Endodermal cell (in vitro differentiated cells): ENCODE results near the gene CACNA2D1. TPM values are rescaled to one million over a fixed set of nuclear protein-coding genes. Genes with fewer than 3 reads are reported as not detected.

Experiments used
- DNase-seq: peaks from one replicate; pipeline ENCODE4 v3.0.0-alpha.2; 2017
- H3K27ac ChIP-seq: 2 replicates; pipeline ENCODE4 v1.5.1; 2013; ENCODE audit warnings: mild to moderate bottlenecking, low read depth, low read length, moderate library complexity
- H3K27me3 ChIP-seq: 2 replicates; pipeline ENCODE4 v1.6.1; 2013; ENCODE audit warnings: mild to moderate bottlenecking, low read length, moderate library complexity; ENCODE audit not compliant: insufficient read depth, control insufficient read depth, poor library complexity, severe bottlenecking
- H3K36me3 ChIP-seq: 2 replicates; pipeline ENCODE4 v1.7.0; 2013; ENCODE audit warnings: mild to moderate bottlenecking, low read length, moderate library complexity; ENCODE audit not compliant: control insufficient read depth, insufficient read depth
- H3K4me1 ChIP-seq: one replicate; pipeline ENCODE4 v1.7.0; 2013; ENCODE audit warnings: low read length; ENCODE audit not compliant: control insufficient read depth, insufficient read depth
- H3K4me3 ChIP-seq: 2 replicates; pipeline ENCODE4 v1.5.1; 2013; ENCODE audit warnings: mild to moderate bottlenecking, low read length, moderate library complexity
- H3K9ac ChIP-seq: 2 replicates; pipeline ENCODE4 v1.6.1; 2013; ENCODE audit warnings: mild to moderate bottlenecking, low read length, moderate library complexity; ENCODE audit not compliant: poor library complexity, severe bottlenecking; ENCODE audit errors: extremely low read depth
- H3K9me3 ChIP-seq: 2 replicates; pipeline ENCODE4 v1.6.1; 2013; ENCODE audit warnings: mild to moderate bottlenecking, low read length, moderate library complexity; ENCODE audit not compliant: control insufficient read depth
- H3K27ac Mint-ChIP-seq: 2 replicates; pipeline ENCODE4 v1.8.0; 2020; ENCODE audit warnings: mixed read lengths
- H3K27me3 Mint-ChIP-seq: 2 replicates; pipeline ENCODE4 v1.8.0; 2021; ENCODE audit warnings: mild to moderate bottlenecking, mixed read lengths; ENCODE audit not compliant: insufficient read depth
- H3K36me3 Mint-ChIP-seq: 2 replicates; pipeline ENCODE4 v1.8.0; 2020; ENCODE audit warnings: low read depth, mixed read lengths
- H3K4me1 Mint-ChIP-seq: 2 replicates; pipeline ENCODE4 v1.8.0; 2020; ENCODE audit warnings: mixed read lengths
- H3K4me3 Mint-ChIP-seq: 2 replicates; pipeline ENCODE4 v1.8.0; 2020; ENCODE audit warnings: mild to moderate bottlenecking, moderate library complexity, mixed read lengths
- H3K9me3 Mint-ChIP-seq: 2 replicates; pipeline ENCODE4 v1.8.0; 2020; ENCODE audit warnings: mild to moderate bottlenecking, mixed read lengths
- WGBS, 2 experiments: methylation state at CpG; one replicate each; pipeline versions ENCODE4 v1.1.5 to v1.1.7; 2013; ENCODE audit warnings: missing lambda C conversion rate in 2 of 2, mixed read lengths in 1 of 2; ENCODE audit not compliant: insufficient coverage in 1 of 2, insufficient read length in 1 of 2; 5-methylcytosine and 5-hydroxymethylcytosine counted together
- total RNA-seq, 2 donors: library from RNA; stranded (reverse); fragmentation: NEBNext Ultra II Directional in 1 of 2; extraction: Animal tissue kit (Norgen Biotek cat#: 25700) in 1 of 2; gene quantifications; 2 replicates in 1 of 2; 3 replicates in 1 of 2; pipeline ENCODE4 v1.2.1, GENCODE V29; 2021
- TF ChIP-seq, protein P1 (sequence below): fragments of 200-600 bp; sonication (generic); conservative IDR thresholded peaks from 2 replicates; pipeline ENCODE4 v1.5.0; 2021; ENCODE audit warnings: antibody characterized with exemption, mild to moderate bottlenecking

The CACNA2D1 gene
- total RNA-seq, 2 donors from 2014 or later: 16.9 to 26.8 TPM

DNA sequence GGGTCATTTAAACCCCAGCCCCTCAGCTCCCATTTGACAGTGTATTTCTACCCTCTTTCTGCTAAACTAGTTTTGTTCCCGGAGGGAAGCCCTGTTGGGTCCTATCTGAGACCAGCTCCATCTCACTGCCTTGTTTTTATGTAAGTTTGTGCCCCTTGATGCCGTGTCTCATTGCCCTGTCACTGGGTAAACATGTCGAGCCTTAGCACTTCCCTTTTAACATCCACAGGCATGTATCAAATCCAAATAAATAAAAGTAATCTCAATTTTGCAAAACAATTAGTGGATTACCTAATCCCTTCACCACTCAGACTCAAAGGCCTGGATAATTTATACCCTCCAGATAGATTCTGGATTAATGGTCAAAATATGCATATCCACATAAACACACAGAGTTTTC is 115.7 kb downstream of the CACNA2D1 start:
- H3K27ac Mint-ChIP-seq: no peak overlapping the region
- H3K9me3 Mint-ChIP-seq: no peaks in the 10 kb centered on the region
- Histone ChIP-seq H3K4me3 (no peak overlapping the region), H3K36me3 (no peaks in the 10 kb centered on the region), H3K27ac (no peak overlapping the region), H3K4me1 (no peaks in the 10 kb centered on the region), H3K9me3 (no peaks in the 10 kb centered on the region), H3K27me3 (no peaks in the 10 kb centered on the region), H3K9ac (no peak overlapping the region)
- DNase-seq: no peak
- H3K27me3 Mint-ChIP-seq: no peaks in the 10 kb centered on the region
- 57 to 67% methylated on average over 3 of the region's 3 CpGs for WGBS, 2 experiments
- H3K4me3 Mint-ChIP-seq: no peak overlapping the region
- no peaks in the 10 kb centered on the region for H3K4me1 Mint-ChIP-seq
- TF ChIP-seq, protein P1, sequence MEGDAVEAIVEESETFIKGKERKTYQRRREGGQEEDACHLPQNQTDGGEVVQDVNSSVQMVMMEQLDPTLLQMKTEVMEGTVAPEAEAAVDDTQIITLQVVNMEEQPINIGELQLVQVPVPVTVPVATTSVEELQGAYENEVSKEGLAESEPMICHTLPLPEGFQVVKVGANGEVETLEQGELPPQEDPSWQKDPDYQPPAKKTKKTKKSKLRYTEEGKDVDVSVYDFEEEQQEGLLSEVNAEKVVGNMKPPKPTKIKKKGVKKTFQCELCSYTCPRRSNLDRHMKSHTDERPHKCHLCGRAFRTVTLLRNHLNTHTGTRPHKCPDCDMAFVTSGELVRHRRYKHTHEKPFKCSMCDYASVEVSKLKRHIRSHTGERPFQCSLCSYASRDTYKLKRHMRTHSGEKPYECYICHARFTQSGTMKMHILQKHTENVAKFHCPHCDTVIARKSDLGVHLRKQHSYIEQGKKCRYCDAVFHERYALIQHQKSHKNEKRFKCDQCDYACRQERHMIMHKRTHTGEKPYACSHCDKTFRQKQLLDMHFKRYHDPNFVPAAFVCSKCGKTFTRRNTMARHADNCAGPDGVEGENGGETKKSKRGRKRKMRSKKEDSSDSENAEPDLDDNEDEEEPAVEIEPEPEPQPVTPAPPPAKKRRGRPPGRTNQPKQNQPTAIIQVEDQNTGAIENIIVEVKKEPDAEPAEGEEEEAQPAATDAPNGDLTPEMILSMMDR: no peak
- H3K36me3 Mint-ChIP-seq: peaks cover 3% of the 10 kb centered on the region

DNA sequence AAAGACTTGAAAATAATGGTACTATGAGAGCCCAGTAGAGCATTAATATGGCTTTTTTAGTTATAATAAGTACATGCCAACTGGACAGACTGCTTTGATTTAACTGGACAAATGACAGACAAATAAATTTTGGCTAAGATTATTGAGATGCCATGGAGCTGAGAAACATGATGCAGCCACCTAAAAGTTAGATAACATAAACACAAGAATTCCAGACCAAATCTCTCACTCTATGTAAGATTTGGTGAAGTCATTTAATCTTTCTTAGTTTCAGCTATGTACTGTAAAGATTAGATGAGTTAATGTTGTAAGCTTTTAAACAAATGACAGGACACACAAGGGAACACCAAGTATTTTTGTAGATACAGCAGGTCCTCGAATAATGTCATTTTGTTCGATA is 118.2 kb downstream of the CACNA2D1 start:
- Mint-ChIP-seq H3K4me3 (no peak overlapping the region), H3K4me1 (no peaks in the 10 kb centered on the region), H3K36me3 (peaks cover 7% of the 10 kb centered on the region), H3K9me3 (no peaks in the 10 kb centered on the region), H3K27ac (no peak overlapping the region), H3K27me3 (no peaks in the 10 kb centered on the region)
- TF ChIP-seq, protein P1: no peak
- no peak for DNase-seq
- Histone ChIP-seq H3K4me3 (no peak overlapping the region), H3K9me3 (no peaks in the 10 kb centered on the region), H3K36me3 (no peaks in the 10 kb centered on the region), H3K4me1 (no peaks in the 10 kb centered on the region), H3K27me3 (no peaks in the 10 kb centered on the region), H3K27ac (no peak overlapping the region), H3K9ac (no peak overlapping the region)
- 83 to 95% methylated on average over 1 to 2 of the region's 2 CpGs for WGBS, 2 experiments

DNA sequence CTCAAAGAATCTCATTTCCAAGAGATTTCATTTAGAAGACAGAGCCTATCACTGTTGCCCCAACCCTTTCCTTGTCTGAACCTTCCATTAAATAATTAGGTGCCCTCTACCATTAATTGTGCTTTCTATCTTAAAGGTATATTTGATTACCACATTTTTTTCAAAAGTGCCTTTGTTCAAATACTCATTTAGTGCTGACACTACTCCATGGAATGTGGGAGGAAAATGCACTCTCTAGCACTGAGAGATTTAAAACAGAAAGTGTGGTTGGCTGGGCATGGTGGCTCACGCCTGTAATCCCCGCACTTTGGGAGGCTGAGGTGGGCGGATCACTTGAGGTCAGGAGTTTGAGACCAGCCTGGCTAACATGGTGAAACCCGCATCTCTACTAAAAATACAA is 119.8 kb downstream of the CACNA2D1 start:
- Mint-ChIP-seq H3K27me3 (no peaks in the 10 kb centered on the region), H3K4me1 (no peaks in the 10 kb centered on the region), H3K9me3 (no peaks in the 10 kb centered on the region), H3K27ac (no peak overlapping the region), H3K36me3 (peaks cover 7% of the 10 kb centered on the region), H3K4me3 (no peak overlapping the region)
- Histone ChIP-seq H3K9me3 (no peaks in the 10 kb centered on the region), H3K27ac (no peak overlapping the region), H3K27me3 (no peaks in the 10 kb centered on the region), H3K36me3 (no peaks in the 10 kb centered on the region), H3K4me3 (no peak overlapping the region), H3K4me1 (no peaks in the 10 kb centered on the region), H3K9ac (no peak overlapping the region)
- 91% methylated on average over 4 of the region's 4 CpGs; no CpG with 5 or more reads in 1 of the 2 experiments for WGBS, 2 experiments
- no peak for DNase-seq
- TF ChIP-seq, protein P1: no peak
